GM10248 (cell line): ENCODE data around the gene GRIA2.
"Not testable (repeated sequence)": the region's sequence is repeated elsewhere in the genome, so short reads cannot be mapped to it uniquely, and the experiment has no call there.

ENCODE experiments used
- CTCF ChIA-PET: fragments of 300-600 bp; sonication (Branson Sonifier 250); formaldehyde crosslinking; extraction: SDS; loops from one replicate; lab custom pipeline; 2021; ENCODE audit warnings: antibody characterized with exemption; lab: Yijun Ruan, JAX
- POLR2A ChIA-PET: fragments of 350-650 bp; sonication (Branson Sonifier 250); formaldehyde crosslinking; extraction: SDS; loops from one replicate; lab custom pipeline; 2020; ENCODE audit warnings: antibody characterized with exemption; lab: Yijun Ruan, JAX
- DNase-seq: peaks from one replicate; pipeline ENCODE4 v3.0.0; 2012; ENCODE audit errors: extremely low spot score
- TF ChIP-seq, protein P1 (sequence below): IDR thresholded peaks from 2 replicates; pipeline ENCODE4 v1.5.1; 2012; ENCODE audit warnings: mild to moderate bottlenecking, low read depth; ENCODE audit errors: extremely low read depth, missing control alignments, control extremely low read depth

GRIA2 gene

DNA sequence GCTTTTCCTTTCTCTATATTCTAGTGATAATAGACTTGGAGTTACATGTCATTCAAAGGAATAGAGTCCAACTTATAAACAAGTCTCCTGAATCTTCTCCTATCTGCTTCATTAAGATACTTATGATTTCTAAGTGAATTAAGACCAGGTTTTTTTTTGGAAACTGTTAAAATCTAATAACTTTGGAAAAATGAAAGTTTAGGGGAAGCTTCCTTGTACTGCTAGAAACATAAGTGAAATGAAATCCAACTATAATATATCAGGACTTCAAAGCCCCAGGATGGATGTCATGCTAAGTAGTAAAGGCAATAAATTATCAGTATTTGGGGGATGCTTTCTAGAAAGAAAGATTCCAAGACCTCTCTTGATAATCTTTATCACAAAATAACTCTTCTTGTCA, 24.8 kb downstream of the GRIA2 start:
- POLR2A ChIA-PET = no interaction called here
- DNase-seq = no peak
- TF ChIP-seq, protein P1, sequence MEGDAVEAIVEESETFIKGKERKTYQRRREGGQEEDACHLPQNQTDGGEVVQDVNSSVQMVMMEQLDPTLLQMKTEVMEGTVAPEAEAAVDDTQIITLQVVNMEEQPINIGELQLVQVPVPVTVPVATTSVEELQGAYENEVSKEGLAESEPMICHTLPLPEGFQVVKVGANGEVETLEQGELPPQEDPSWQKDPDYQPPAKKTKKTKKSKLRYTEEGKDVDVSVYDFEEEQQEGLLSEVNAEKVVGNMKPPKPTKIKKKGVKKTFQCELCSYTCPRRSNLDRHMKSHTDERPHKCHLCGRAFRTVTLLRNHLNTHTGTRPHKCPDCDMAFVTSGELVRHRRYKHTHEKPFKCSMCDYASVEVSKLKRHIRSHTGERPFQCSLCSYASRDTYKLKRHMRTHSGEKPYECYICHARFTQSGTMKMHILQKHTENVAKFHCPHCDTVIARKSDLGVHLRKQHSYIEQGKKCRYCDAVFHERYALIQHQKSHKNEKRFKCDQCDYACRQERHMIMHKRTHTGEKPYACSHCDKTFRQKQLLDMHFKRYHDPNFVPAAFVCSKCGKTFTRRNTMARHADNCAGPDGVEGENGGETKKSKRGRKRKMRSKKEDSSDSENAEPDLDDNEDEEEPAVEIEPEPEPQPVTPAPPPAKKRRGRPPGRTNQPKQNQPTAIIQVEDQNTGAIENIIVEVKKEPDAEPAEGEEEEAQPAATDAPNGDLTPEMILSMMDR = no peak
- CTCF ChIA-PET = interaction anchor here (1.6 kb wide), 1 partner anchor 21 kb away, joined by 4 read pairs; no protein-coding TSS in a partner anchor

DNA sequence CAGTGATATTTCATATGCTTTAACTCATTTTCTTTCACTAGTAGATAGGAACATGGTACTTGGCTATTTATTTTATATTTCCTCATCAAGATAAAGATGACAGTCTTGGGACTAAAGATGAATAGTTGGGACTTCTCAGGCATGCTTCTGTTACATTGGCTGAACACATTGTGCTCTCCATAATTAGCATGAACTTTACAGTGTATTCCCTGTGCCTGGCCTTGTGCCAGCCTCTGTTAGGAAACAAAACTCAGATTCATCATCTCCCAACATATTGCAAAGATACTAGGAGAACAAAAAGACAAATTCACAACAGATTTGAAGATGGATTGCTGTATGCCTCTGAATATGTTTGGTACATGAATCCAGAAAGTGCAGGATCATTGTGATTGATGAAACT, 26.4 kb downstream of the GRIA2 start:
- DNase-seq = no peak
- ChIA-PET CTCF (no interaction called here), POLR2A (no interaction called here)
- TF ChIP-seq, protein P1 = no peak

DNA sequence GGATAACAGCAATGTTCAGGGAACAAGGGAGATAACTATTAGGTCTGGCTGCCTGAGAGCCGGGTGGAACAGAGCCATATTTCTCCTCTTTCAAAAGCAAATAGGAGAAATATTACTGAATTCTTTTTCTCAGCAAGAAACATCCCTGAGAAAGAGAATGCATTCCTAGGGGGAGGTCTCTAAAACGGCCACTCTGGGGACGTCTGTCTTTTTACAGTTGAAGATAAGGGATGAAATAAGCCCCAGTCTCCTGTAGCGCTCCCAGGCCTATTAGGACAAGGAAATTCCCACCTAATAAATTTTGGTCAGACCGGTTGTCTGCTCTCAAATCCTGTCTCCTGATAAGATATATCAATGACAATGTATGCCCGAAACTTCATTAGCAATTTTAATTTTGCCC, 37.6 kb downstream of the GRIA2 start:
- POLR2A ChIA-PET, DNase-seq: not testable (repeated sequence)
- CTCF ChIA-PET = interaction anchor here (1.4 kb wide), 1 partner anchor 16 kb away, joined by 3 read pairs; no protein-coding TSS in a partner anchor

- DNase-seq = no peak
- ChIA-PET CTCF (no interaction called here), POLR2A (no interaction called here)
- TF ChIP-seq, protein P1 = no peak
Observed at GRCh38 chr4:157265281-157265680, 44.8 kb downstream of the GRIA2 start.

DNA sequence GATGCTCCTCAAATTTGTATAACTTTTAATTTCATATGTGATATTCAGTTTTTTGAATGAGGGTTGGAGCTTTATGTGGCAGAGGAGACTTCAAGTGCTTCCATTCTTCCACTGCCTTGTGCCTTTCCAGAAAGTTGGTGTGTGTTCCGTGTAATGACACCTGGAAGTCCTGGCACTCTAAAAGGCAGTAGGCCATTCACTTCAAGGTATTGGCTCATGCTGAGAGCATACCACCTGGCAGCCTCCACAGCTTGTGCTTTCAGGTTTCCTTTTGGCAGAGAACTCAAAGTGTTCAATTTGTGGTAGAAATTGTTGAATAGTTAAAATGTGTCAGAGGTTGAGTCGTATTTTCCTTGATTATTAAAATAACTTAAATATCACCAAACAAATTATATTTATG, 49.6 kb downstream of the GRIA2 start:
- POLR2A ChIA-PET = no interaction called here
- TF ChIP-seq, protein P1 = no peak
- CTCF ChIA-PET = no interaction called here
- DNase-seq = no peak

GRCh38 chr4:157270552-157270951, 50.0 kb downstream of the GRIA2 start:
- TF ChIP-seq, protein P1 = no peak
- CTCF ChIA-PET = no interaction called here
- DNase-seq = no peak
- POLR2A ChIA-PET = no interaction called here

DNA sequence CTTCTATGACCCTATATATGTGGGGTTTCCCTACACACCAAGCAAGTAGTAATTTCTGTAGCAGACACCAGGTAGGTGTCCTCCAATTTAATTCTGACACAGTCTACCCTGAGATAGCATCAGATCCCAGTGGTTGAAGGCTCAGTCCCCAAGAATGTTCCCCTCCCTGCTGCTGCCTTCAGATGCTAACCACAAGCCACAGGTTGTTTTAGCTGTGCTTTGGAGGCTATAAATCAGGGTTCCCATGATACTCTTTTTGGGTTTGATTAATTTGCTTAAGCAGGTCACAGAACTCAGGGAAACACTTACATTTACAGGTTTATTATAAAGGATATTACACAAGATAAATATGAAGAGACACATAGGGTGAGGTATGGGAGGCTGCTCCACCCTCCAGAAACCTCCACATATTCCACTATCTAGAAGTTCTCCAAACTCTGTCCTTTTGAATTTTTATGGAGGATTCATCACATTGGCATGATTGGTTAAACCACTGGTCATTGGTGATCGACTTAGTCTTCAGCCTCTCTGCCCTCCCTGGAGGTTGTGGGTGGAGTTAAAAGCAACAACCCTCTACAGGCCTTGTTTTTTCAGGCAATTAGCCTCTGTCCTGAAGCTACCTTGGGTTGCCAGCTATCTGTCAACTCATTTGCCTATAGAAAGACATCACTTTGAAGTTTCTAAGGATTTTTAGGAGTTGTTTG, 50.8 kb downstream of the GRIA2 start:
- ChIA-PET POLR2A (no interaction called here), CTCF (no interaction called here)
- DNase-seq = no peak
- TF ChIP-seq, protein P1 = no peak
